ENCODE data around the gene CDYL.

DNA sequence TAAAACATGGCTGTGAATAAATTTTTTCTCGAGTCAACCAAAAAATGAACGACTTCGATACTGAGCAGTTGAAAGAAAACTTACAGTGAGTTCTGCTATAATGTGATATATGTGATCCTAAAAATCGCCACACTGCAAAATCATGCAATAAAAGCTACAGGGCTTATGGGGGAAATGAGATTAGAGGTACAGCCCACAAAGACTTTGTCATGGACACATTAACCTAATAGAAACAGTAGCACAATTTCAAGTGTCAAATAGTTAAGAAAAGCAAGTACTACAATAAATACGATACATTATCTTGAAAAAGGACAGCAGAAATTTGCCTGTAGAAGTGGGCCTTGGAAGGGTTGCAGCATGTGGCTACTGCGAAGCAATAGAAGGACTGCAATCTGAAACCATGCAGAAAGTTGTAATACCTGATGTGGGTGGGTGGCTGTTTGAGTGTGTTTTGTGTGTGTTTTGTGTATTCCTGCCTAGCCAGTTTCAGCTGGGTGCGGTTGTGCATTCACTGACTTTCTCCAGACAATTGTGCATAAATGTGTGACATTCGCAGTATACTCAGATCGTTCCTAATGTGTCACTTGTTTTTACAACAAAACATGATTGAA, 148.6 kb downstream of the CDYL start:
- TF ChIP-seq GATA2 (IDR thresholded peaks at IDR 0.05; ENCODE audit: low read depth, low read length) (no peak), GATA3 (IDR thresholded peaks at IDR 0.05; ENCODE audit: low read depth, low read length) (no peak)
